HCT116 (cell line): Measurements from ENCODE around the gene RIMKLA. TPM values are rescaled to one million over a fixed set of nuclear protein-coding genes. Genes with fewer than 3 reads are reported as not detected.

Experiments
- ATAC-seq: fragments of 200-7000 bp; cut with Tn5 transposase; 2 replicates; pipeline ENCODE4 v1.9.1; 2020; ENCODE audit warnings: mild to moderate bottlenecking, moderate library complexity
- BruUV-seq: library from RNA; stranded (reverse); fragments of 400-500 nt; replicated peaks from 2 replicates; lab custom pipeline; 2021; lab: Mats Ljungman, UMichigan
- CTCF ChIA-PET: fragments of 300-600 bp; sonication (Branson Sonifier 250); formaldehyde crosslinking; loops from one replicate; lab custom pipeline; 2021; ENCODE audit warnings: antibody characterized with exemption; lab: Charles Lee
- POLR2A ChIA-PET: fragments of 300-600, 350-600 bp; sonication (Branson Sonifier 250); formaldehyde crosslinking; loops from one replicate; lab custom pipeline; 2021; ENCODE audit warnings: antibody characterized with exemption; lab: Charles Lee
- RAD21 ChIA-PET, 2 experiments: fragments of 300-600 bp; sonication (Branson Sonifier 250); formaldehyde crosslinking; loops; one replicate each; lab custom pipeline; 2023; ENCODE audit warnings: low total read pairs in 2 of 2; ENCODE audit not compliant: uncharacterized antibody in 2 of 2, unreplicated experiment in 2 of 2, low non-redundant PET in 1 of 2; lab: Charles Lee
- DNase-seq: peaks from one replicate; pipeline ENCODE4 v3.0.0-alpha.2; 2010; ENCODE audit warnings: low read depth, low spot score
- H2AFZ ChIP-seq: fragments of 200-600 bp; shearing (Covaris generic), sonication (generic); 2 replicates; pipeline ENCODE4 v1.6.1; 2017; ENCODE audit warnings: low read depth, mixed run types, mixed read lengths, antibody characterized with exemption, low read length; ENCODE audit not compliant: poor library complexity, severe bottlenecking
- H3K27ac ChIP-seq: 2 replicates; pipeline ENCODE4 v1.5.1; 2012; ENCODE audit warnings: low read depth, low read length
- H3K27me3 ChIP-seq: fragments of 200-600 bp; sonication (generic); 2 replicates; pipeline ENCODE4 v1.6.1; 2016; ENCODE audit warnings: mixed run types, low read length, mixed read lengths; ENCODE audit not compliant: insufficient read depth
- H3K36me3 ChIP-seq, 2 experiments: fragments of 200-500 bp in 1 of 2; fragments of 200-600 bp in 1 of 2; sonication (Bioruptor generic) in 1 of 2; sonication (generic) in 1 of 2; 2 replicates each; pipeline versions ENCODE4 v1.5.1 to v1.6.1; 2014 to 2016; ENCODE audit warnings: low read length in 2 of 2, inconsistent platforms in 1 of 2, mixed read lengths in 1 of 2, mixed run types in 1 of 2; ENCODE audit not compliant: insufficient read depth in 2 of 2, control insufficient read depth in 1 of 2
- H3K4me1 ChIP-seq, 2 experiments: fragments of 200-600 bp in 1 of 2; sonication (generic) in 1 of 2; 2 replicates each; pipeline versions ENCODE4 v1.5.1 to v1.6.1; 2012 to 2017; ENCODE audit warnings: low read length in 2 of 2, inconsistent platforms in 1 of 2, mild to moderate bottlenecking in 1 of 2, mixed read lengths in 1 of 2, mixed run types in 1 of 2, moderate library complexity in 1 of 2; ENCODE audit not compliant: insufficient read depth in 2 of 2, control insufficient read depth in 1 of 2
- H3K4me2 ChIP-seq: fragments of 200-600 bp; sonication (generic); 2 replicates; pipeline ENCODE4 v1.6.1; 2017; ENCODE audit warnings: mixed run types, low read length, mixed read lengths
- H3K4me3 ChIP-seq, 2 experiments: fragments of 200-600 bp in 1 of 2; sonication (generic) in 1 of 2; replicated peaks in 1 of 2; 2 replicates each; pipeline ENCODE4 v1.5.1; 2011 to 2016; ENCODE audit warnings: low read length in 2 of 2, control low read depth in 1 of 2, low read depth in 1 of 2, mild to moderate bottlenecking in 1 of 2, mixed read lengths in 1 of 2, mixed run types in 1 of 2
- H3K79me2 ChIP-seq: fragments of 200-600 bp; sonication (generic); 2 replicates; pipeline ENCODE4 v1.6.1; 2017; ENCODE audit warnings: mild to moderate bottlenecking, mixed run types, low read length, moderate library complexity, mixed read lengths; ENCODE audit not compliant: insufficient read depth
- H3K9ac ChIP-seq: fragments of 200-600 bp; sonication (generic); 2 replicates; pipeline ENCODE4 v1.6.1; 2016; ENCODE audit warnings: low read length, mixed read lengths
- H3K9me2 ChIP-seq: fragments of 200-600 bp; sonication (generic), shearing (Covaris generic); 2 replicates; pipeline ENCODE4 v1.6.1; 2017; ENCODE audit warnings: mixed run types, mild to moderate bottlenecking, moderate library complexity; ENCODE audit not compliant: insufficient read depth
- H3K9me3 ChIP-seq, 2 experiments: fragments of 200-500 bp in 1 of 2; fragments of 200-600 bp in 1 of 2; sonication (Bioruptor generic) in 1 of 2; sonication (generic) in 1 of 2; 2 replicates each; pipeline ENCODE4 v1.6.1; 2014 to 2017; ENCODE audit warnings: low read length in 2 of 2, mixed read lengths in 2 of 2, inconsistent platforms in 1 of 2, low read depth in 1 of 2, mild to moderate bottlenecking in 1 of 2, mixed run types in 1 of 2, moderate library complexity in 1 of 2; ENCODE audit not compliant: control insufficient read depth in 1 of 2, insufficient read depth in 1 of 2
- H4K20me1 ChIP-seq: fragments of 200-600 bp; sonication (generic), shearing (Covaris generic); 2 replicates; pipeline ENCODE4 v1.6.1; 2017; ENCODE audit warnings: mixed run types, mild to moderate bottlenecking, moderate library complexity; ENCODE audit not compliant: insufficient read depth
- CBX3 ChIP-seq: IDR thresholded peaks from 2 replicates; pipeline ENCODE4 v1.6.1; 2012; ENCODE audit warnings: low read depth
- CTCF ChIP-seq, 3 experiments: fragments of 200-600 bp in 1 of 3; sonication (generic) in 1 of 3; IDR thresholded peaks in 2 of 3; conservative IDR thresholded peaks in 1 of 3; 2 replicates each; pipeline ENCODE4 v1.5.1; 2012 to 2017; ENCODE audit warnings: low read depth in 2 of 3, low read length in 2 of 3, antibody characterized with exemption in 1 of 3, borderline replicate concordance in 1 of 3, control low read depth in 1 of 3, mild to moderate bottlenecking in 1 of 3, mixed read lengths in 1 of 3, mixed run types in 1 of 3, moderate library complexity in 1 of 3; ENCODE audit not compliant: insufficient read depth in 1 of 3
- EGR1 ChIP-seq: IDR thresholded peaks from 2 replicates; pipeline ENCODE4 v1.6.1; 2012; ENCODE audit warnings: low read depth
- ELF1 ChIP-seq: IDR thresholded peaks from 2 replicates; pipeline ENCODE4 v1.6.1; 2012; ENCODE audit warnings: low read depth, borderline replicate concordance
- EZH2phosphoT487 ChIP-seq: fragments of 200-600 bp; IDR thresholded peaks from 2 replicates; pipeline ENCODE4 v1.6.1; 2018; ENCODE audit warnings: antibody characterized with exemption, borderline replicate concordance
- POLR2AphosphoS5 ChIP-seq: IDR thresholded peaks from 2 replicates; pipeline ENCODE4 v1.6.1; 2011; ENCODE audit warnings: mild to moderate bottlenecking, low read depth, low read length, moderate library complexity
- SP1 ChIP-seq: IDR thresholded peaks from 2 replicates; pipeline ENCODE4 v1.6.1; 2012; ENCODE audit warnings: low read depth
- TCF7L2 ChIP-seq: IDR thresholded peaks from 2 replicates; pipeline ENCODE4 v1.7.0; 2011; ENCODE audit warnings: borderline replicate concordance, inconsistent platforms; ENCODE audit not compliant: insufficient read depth, insufficient read length; ENCODE audit errors: extremely low read depth
- intact Hi-C: fragments of 100-400 bp; cut with micrococcal nuclease; formaldehyde crosslinking; loops from 2 replicates; pipeline ENCODE4 v1.10.0; 2022
- total RNA-seq: library from RNA; stranded (reverse); gene quantifications from one replicate; pipeline ENCODE4 v1.2.1, GENCODE V29; 2021; ENCODE audit not compliant: unreplicated experiment

RIMKLA gene
- total RNA-seq, 1 experiment from 2014 or later: 4.9 TPM

- BruUV-seq: no TSS peak
- no peak for ATAC-seq
- POLR2A ChIA-PET: no interaction called here
- no peaks in the 10 kb centered on the region for H3K79me2 ChIP-seq
- no peak for DNase-seq
- no peak overlapping the region for H2AFZ ChIP-seq
- H3K9me3 ChIP-seq: no peaks in the 10 kb centered on the region
- no peak overlapping the region for H3K4me3 ChIP-seq
- H4K20me1 ChIP-seq: no peaks in the 10 kb centered on the region
- no peaks in the 10 kb centered on the region for H3K9me2 ChIP-seq
- H3K9ac ChIP-seq: no peak overlapping the region
- H3K27me3 ChIP-seq: no peaks in the 10 kb centered on the region
- H3K27ac ChIP-seq: no peak overlapping the region
- CTCF ChIA-PET: no interaction called here
- TF ChIP-seq ELF1 (no peak), EGR1 (no peak), EZH2phosphoT487 (no peak), TCF7L2 (no peak), SP1 (no peak), POLR2AphosphoS5 (no peak), CBX3 (no peak), CTCF (IDR thresholded peaks at IDR 0.05 in 2 of 3, conservative IDR thresholded peaks at IDR 0.05 in 1 of 3; ENCODE audit: borderline replicate concordance in 1 of 3, insufficient read depth in 1 of 3, low read depth in 2 of 3, low read length in 2 of 3) (no peak)
- TF ChIP-seq, all 23 proteins: peak for 0
- RAD21 ChIA-PET: no interaction called here
- Histone ChIP-seq H3K4me2 (no peak overlapping the region), H3K4me1 (no peaks in the 10 kb centered on the region), H3K36me3 (no peaks in the 10 kb centered on the region)
- intact Hi-C loops: no loop called here
These were observed 39.5 kb downstream of the RIMKLA start for GRCh38 chr1:42420121-42420520.
